Right lung (tissue), 10 donors: Measurements from ENCODE around the gene SIK1. TPM values are rescaled to one million over a fixed set of nuclear protein-coding genes. Genes with fewer than 3 reads are reported as not detected.
"Not testable (repeated sequence)": the region's sequence is repeated elsewhere in the genome, so short reads cannot be mapped to it uniquely, and the experiment has no call there.

Source experiments
- DNase-seq, 2 donors: peaks; one replicate each; pipeline ENCODE4 v3.0.0-alpha.2; 2013
- long read RNA-seq, 8 donors: transcript quantifications; one replicate each; lab custom pipeline, GENCODE V29; 2026
- polyA plus RNA-seq, 5 donors: library from polyadenylated mRNA; unstranded; fragments of 120-200 nt; gene quantifications; one replicate each; pipeline versions ENCODE4 v1.2.1 to v1.2.3, GENCODE V29; 2013; ENCODE audit warnings: inconsistent platforms in 1 of 5, low replicate concordance in 1 of 5; ENCODE audit not compliant: insufficient read length in 5 of 5, insufficient read depth in 1 of 5

Gene SIK1
- polyA plus RNA-seq, result 10 to 100 TPM in 4 of 5 donors, 1 to 10 TPM in 1; 6.2 to 30.4 (median 10.7) TPM
- long read RNA-seq, donor 1, result 0 reads
- long read RNA-seq, donor 2, result 0 reads
- long read RNA-seq, donor 3, result 0 reads
- long read RNA-seq, donor 4, result 0 reads
- long read RNA-seq, donor 5, partial matches to known transcripts, result 0 of 1 reads
- long read RNA-seq, donor 5, other reads (novel, unspliced or antisense), result 0 of 1 reads
- long read RNA-seq, donor 6, result 0 reads
- long read RNA-seq, donor 7, result 0 reads
- long read RNA-seq, donor 8, full-length matches to known transcripts, result 1 of 1 reads
- long read RNA-seq, donor 8, partial matches to known transcripts, result 0 of 1 reads
- long read RNA-seq, donor 8, other reads (novel, unspliced or antisense), result 0 of 1 reads

GRCh38 chr21:43426404-43427241 is at the start of gene SIK1:
SIK1 (minus strand) TSS chr21:43427131; CDS start chr21:43426178, 953 bp downstream.
- not testable (repeated sequence) for DNase-seq

DNA sequence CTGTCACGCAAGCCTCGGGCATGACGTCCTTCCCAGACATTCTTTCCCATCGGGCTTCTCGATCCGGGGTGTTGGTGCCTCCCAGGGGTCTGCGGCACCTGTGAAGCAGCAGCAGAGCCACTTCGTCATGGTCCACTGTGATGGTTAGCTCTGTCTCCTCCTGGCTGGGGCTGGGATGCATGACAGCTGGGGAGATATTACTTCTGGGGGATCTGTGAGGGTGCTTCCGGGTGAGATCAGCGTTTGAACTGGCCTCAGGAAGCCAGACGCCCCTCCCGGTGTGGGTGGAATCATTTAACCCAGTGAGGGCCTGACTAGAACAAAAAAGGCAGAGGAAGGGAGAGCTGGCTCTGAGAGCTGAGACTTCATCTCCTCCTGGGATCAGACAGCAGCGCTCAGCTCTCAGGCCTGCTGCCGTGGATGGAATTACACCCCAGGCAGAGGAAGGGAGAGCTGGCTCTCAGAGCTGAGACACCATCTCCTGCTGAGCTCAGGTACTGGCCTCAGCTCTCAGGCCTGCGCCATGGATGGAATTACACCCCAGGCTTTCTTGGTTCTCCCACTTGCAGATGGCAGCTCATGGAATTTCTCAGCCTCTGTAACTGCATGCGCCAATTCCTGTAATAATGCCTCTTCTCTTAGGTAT is 44.8 kb upstream of the SIK1 start:
- DNase-seq, result not testable (repeated sequence)

- DNase-seq, result not testable (repeated sequence)
Measured at GRCh38 chr21:43469719-43470458, 43.0 kb upstream of the SIK1 start.

- DNase-seq, result no peak
Measured at GRCh38 chr21:43467785-43468184, 40.9 kb upstream of the SIK1 start.

- not testable (repeated sequence) for DNase-seq
Measured at GRCh38 chr21:43465159-43465558, 38.2 kb upstream of the SIK1 start.

- DNase-seq, result not testable (repeated sequence)
Measured at GRCh38 chr21:43463498-43464261, 36.7 kb upstream of the SIK1 start.

DNA sequence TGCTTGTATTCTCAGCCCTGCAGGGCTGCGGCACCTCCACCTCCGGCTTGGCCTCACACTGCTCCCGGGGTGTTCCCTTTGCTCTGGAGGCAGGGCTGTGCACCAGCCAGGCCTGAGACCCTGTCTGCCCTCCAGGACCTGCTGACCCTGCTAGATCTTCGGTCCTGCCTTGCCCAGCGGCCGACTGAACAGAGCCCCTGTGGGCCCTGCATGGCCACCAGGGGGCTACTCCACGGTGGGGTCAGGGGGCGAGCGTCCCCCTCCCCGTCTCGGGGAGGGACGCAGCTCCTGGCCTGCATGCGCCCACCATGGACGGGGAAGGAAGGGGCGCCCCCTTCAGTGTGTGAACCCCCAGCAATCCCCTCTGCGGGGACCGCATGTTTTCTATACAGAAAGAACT is 36.0 kb upstream of the SIK1 start:
- not testable (repeated sequence) for DNase-seq

DNA sequence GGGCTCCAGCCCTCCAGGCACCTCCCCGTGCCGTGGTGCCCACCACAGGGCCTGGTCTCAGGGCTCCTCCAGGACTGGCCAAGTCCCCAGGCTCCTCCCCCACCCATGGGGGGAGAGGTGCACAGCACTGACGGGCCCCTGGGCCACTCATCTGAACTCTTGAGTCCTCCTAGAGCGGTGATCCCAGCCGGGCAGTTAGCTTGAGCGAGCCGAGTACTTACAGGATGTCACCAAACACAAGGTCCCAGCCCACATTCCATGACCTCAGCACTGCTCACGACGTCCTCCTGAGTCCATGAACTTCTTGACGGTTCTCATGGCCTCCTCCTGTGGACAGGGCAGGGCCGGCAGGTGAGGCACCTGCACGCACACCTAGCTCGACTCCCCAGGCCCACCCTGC is 33.5 kb upstream of the SIK1 start:
- not testable (repeated sequence) for DNase-seq

DNA sequence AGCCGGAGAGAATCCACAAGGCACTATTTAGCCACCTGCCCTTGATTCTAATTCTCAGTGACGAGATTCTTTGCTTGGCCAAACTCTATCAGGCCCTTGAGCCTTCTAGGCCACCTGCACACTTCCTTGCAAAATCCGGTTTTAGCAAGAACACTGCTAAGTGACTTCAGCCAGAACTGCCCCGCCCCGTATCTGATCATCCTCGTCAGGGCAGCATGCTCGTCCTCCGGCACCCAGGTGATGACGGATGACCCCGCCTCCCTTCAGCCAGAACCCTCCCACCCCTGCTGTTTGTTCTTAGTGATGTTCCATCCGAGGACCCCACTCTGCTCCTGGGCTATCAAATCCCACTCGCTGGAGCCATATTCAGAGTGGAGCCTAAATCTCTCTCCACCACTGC is 32.1 kb upstream of the SIK1 start:
- not testable (repeated sequence) for DNase-seq

DNA sequence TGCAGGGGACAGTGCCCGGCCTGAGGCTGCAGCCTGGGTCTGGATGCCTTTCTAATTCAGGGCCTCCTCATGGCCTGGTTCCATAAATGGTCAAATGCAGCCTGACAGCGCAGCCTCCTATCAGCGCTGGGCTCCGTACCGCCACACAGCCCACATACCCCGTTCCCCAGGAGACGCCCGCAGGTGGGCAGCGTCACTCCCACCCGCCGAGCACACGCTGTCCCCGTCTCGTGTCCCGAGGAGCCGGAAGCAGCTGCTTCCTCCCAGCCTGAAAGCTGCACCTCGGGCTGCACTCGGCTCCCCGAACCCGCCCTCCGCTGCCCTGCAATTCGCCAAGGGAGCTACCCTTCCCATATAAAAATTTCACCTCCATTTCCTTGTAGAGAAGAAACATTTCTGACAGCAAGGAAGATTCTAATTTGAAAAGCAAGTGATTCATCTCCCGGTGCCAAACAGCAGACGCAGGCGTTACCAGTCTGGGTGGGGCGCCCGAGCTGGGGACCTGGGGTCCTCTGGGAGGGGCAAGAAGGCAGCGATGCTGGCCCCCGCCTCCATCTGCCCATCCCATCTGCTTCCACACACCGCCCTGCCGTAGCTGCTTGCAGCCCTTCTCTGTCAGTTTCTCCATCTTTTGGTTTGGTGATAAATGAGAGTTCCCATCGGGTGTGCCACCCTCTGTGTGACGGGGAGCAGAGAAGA is 29.8 kb upstream of the SIK1 start:
- not testable (repeated sequence) for DNase-seq

GRCh38 chr21:43455717-43456116 is 28.8 kb upstream of the SIK1 start:
- not testable (repeated sequence) for DNase-seq

GRCh38 chr21:43454176-43454575 is 27.2 kb upstream of the SIK1 start:
- not testable (repeated sequence) for DNase-seq

DNA sequence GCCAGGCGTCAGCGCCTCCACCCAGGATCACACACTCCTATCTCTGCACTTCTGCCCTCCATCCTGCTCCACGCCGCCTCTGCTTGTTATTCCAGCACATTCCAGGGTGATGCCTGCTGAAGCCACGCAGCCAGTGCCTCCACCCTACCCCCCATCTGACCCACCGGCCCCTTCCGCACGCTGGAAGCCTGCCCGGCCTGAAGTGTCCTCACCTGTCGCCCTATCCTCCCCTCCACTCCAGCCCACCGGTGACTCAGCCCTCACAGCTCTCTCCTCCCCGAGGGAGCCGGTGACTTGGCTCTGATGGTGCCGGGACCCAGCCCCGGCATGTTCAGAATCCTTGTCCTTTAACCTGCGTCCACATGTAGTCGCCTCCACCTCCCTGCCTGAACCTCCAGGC is 24.9 kb upstream of the SIK1 start:
- DNase-seq, result not testable (repeated sequence)

GRCh38 chr21:43450287-43450686 is 23.4 kb upstream of the SIK1 start:
- not testable (repeated sequence) for DNase-seq

- DNase-seq, result not testable (repeated sequence)
Measured at GRCh38 chr21:43447353-43447977, 20.5 kb upstream of the SIK1 start.

DNA sequence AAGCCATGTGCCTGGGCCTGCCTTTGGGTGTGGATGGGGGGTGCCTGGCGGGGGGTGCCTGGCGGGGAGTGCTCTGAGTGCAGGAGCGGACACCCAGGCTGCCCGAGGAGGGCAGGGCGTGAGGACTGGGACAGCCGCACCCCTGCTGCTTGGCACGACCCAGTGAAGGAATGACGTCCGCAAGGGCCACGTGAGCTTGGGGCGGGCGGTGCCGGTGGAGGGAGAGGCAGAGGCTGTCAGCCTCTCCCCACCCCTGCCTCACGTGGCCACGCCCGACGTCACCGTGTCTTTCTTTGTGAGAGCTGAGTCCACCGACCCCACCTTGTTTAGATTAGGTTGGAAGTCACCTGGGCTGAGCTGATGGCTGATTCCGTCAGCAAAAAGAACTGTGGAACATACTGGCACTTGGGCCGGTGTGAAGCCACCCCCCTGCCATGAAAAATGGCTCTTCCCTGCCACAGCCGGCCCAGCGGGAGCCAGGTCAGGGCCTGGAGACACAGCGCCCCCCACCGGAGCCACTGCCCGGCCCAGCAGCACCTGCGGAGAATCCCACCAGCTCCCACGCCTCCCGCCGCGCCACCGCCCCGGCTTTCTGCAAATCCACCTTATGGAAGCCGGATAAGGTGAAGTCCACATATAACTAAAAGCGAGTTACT is 19.5 kb upstream of the SIK1 start:
- not testable (repeated sequence) for DNase-seq

- not testable (repeated sequence) for DNase-seq
Measured at GRCh38 chr21:43444524-43444923, 17.6 kb upstream of the SIK1 start.

DNA sequence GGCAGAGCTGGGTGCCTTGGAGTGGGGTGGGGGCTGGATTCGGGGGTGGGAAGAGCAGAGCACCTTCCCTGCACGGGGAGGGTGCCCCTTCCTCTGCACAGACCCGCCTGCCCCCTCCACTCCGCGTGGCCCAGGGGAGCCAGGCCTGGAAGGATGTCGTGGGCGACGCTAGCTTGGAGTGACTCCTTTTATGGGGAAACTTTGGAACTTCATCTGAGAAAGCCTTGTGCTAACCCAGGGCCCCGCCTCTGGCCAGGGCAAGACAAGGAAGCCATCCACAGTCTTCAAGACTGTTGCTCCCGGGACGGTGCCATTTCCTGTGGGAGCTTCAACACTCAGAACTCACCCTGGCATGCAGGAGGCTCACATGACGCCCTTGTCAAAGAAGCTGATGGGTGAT is 15.6 kb upstream of the SIK1 start:
- DNase-seq, result not testable (repeated sequence)
